A549 (cell line): ENCODE data around the gene C1QTNF12. TPM values are rescaled to one million over a fixed set of nuclear protein-coding genes. Genes with fewer than 3 reads are reported as not detected.
A peak's percentile ranks its signal among the peaks of the same experiment; 100 is the strongest.

Experiments used
- ATAC-seq, 2 experiments: fragments of 200-7000 bp in 1 of 2; fragments of >200 bp in 1 of 2; cut with Nextera tagmentation in 1 of 2; cut with Tn5 transposase in 1 of 2; 3 replicates each; pipeline versions ENCODE4 v1.8.0 to v1.9.1; 2018 to 2020; ENCODE audit warnings: mild to moderate bottlenecking in 1 of 2, moderate library complexity in 1 of 2
- CTCF ChIA-PET: fragments of 300-600 bp; sonication (Branson Sonifier 250); formaldehyde crosslinking; extraction: SDS; loops from one replicate; lab custom pipeline; 2021; ENCODE audit warnings: antibody characterized with exemption, inconsistent platforms; lab: Yijun Ruan, JAX
- POLR2A ChIA-PET: fragments of 350-600 bp; formaldehyde crosslinking; extraction: SDS; loops from one replicate; lab custom pipeline; 2021; ENCODE audit warnings: antibody characterized with exemption, inconsistent platforms; lab: Yijun Ruan, JAX
- DNase-seq, 2 experiments: peaks; one replicate each; pipeline versions ENCODE4 v3.0.0 to v3.0.0-alpha.2; 2011 to 2016; ENCODE audit warnings: low read depth in 1 of 2, low spot score in 1 of 2
- FAIRE-seq: peaks from 2 replicates; lab custom pipeline; 2011; peaks lifted over from hg19 to GRCh38; lab: Jason Lieb, UNC
- H3K27ac ChIP-seq, 2 experiments: fragments of >200 bp; sonication (Bioruptor Twin); formaldehyde crosslinking; 3 replicates each; pipeline ENCODE4 v1.5.1; 2016 to 2017
- H3K4me1 ChIP-seq: fragments of >200 bp; sonication (Bioruptor Twin); formaldehyde crosslinking; 3 replicates; pipeline ENCODE4 v1.6.1; 2016
- H3K4me2 ChIP-seq: fragments of >200 bp; sonication (Bioruptor Twin); formaldehyde crosslinking; 3 replicates; pipeline ENCODE4 v1.6.1; 2016
- H3K4me3 ChIP-seq: fragments of >200 bp; sonication (Bioruptor Twin); formaldehyde crosslinking; 3 replicates; pipeline ENCODE4 v1.5.1; 2016
- H3K9me3 ChIP-seq: fragments of >200 bp; sonication (Bioruptor Twin); formaldehyde crosslinking; 3 replicates; pipeline ENCODE4 v1.6.1; 2016
- CBX2 ChIP-seq: fragments of 200-600 bp; sonication (generic); IDR thresholded peaks from 2 replicates; pipeline ENCODE4 v1.6.1; 2016; ENCODE audit warnings: low read depth, mild to moderate bottlenecking, borderline replicate concordance
- CBX8 ChIP-seq: fragments of 200-600 bp; sonication (generic); IDR thresholded peaks from 2 replicates; pipeline ENCODE4 v1.6.1; 2016
- CEBPB ChIP-seq, 2 experiments: fragments of >200 bp in 1 of 2; sonication (Bioruptor Twin) in 1 of 2; formaldehyde crosslinking in 1 of 2; IDR thresholded peaks; 2 replicates each; pipeline ENCODE4 v1.6.1; 2012 to 2016
- CHD2 ChIP-seq: fragments of 150-350 bp; IDR thresholded peaks from 2 replicates; pipeline ENCODE4 v1.6.1; 2014; ENCODE audit warnings: low read length; ENCODE audit not compliant: partially characterized antibody
- EHF ChIP-seq: fragments of 250-450 bp; sonication (Bioruptor Pico); IDR thresholded peaks from 2 replicates; pipeline ENCODE4 v1.5.0; 2020; ENCODE audit warnings: mild to moderate bottlenecking
- ESRRA ChIP-seq: fragments of 150-350 bp; IDR thresholded peaks from 2 replicates; pipeline ENCODE4 v1.6.1; 2014; ENCODE audit warnings: mild to moderate bottlenecking, low read length, borderline replicate concordance
- GATA3 ChIP-seq: IDR thresholded peaks from 2 replicates; pipeline ENCODE4 v1.6.1; 2012; ENCODE audit warnings: borderline replicate concordance
- HOXA7 ChIP-seq: fragments of 250-450 bp; sonication (Bioruptor Pico); IDR thresholded peaks from 2 replicates; pipeline ENCODE4 v1.5.0; 2020; ENCODE audit warnings: mild to moderate bottlenecking, moderate library complexity
- NR3C1 ChIP-seq: fragments of >200 bp; sonication (Bioruptor Twin); formaldehyde crosslinking; IDR thresholded peaks from 3 replicates; pipeline ENCODE4 v1.6.1; 2017
- SREBF2 ChIP-seq: fragments of 450-650 bp; IDR thresholded peaks from 2 replicates; pipeline ENCODE4 v1.6.1; 2014; ENCODE audit warnings: mild to moderate bottlenecking, moderate library complexity
- TFCP2L1 ChIP-seq: fragments of 250-450 bp; sonication (Bioruptor Pico); IDR thresholded peaks from 2 replicates; pipeline ENCODE4 v1.5.0; 2021; ENCODE audit warnings: mild to moderate bottlenecking
- ZFP36 ChIP-seq: fragments of 450-650 bp; IDR thresholded peaks from 2 replicates; pipeline ENCODE4 v1.6.1; 2014; ENCODE audit warnings: borderline replicate concordance; ENCODE audit not compliant: partially characterized antibody
- WGBS: methylation state at CpG from one replicate; pipeline ENCODE4 v1.1.6; 2017; ENCODE audit errors: missing lambda C conversion rate; 5-methylcytosine and 5-hydroxymethylcytosine counted together
- polyA plus RNA-seq, 4 experiments: library from polyadenylated mRNA; depleted of rRNA in 3 of 4; stranded (reverse); fragments of >200 nt; fragmentation: RNase III in 1 of 4; extraction: RNeasy Plus Mini Kit Qiagen cat#74134 plus additional on column Dnase treatment in 1 of 4; gene quantifications; 2 replicates in 3 of 4; 3 replicates in 1 of 4; pipeline ENCODE4 v1.2.3, GENCODE V29; 2011 to 2017
- TF ChIP-seq, protein P1 (sequence below): fragments of 450-650 bp; IDR thresholded peaks from 2 replicates; pipeline ENCODE4 v1.6.1; 2014; ENCODE audit warnings: antibody characterized with exemption
- TF ChIP-seq, protein P2 (sequence below): fragments of >200 bp; sonication (Bioruptor Twin); formaldehyde crosslinking; IDR thresholded peaks from 3 replicates; pipeline ENCODE4 v1.6.1; 2016
- TF ChIP-seq, protein P3 (sequence below): fragments of >200 bp; sonication (Bioruptor Twin); formaldehyde crosslinking; IDR thresholded peaks from 3 replicates; pipeline ENCODE4 v1.5.1; 2016

The C1QTNF12 gene
- polyA plus RNA-seq, 2 of the 4 experiments (the other 2 are of a cell fraction) = 0.47 to 0.83 TPM

DNA sequence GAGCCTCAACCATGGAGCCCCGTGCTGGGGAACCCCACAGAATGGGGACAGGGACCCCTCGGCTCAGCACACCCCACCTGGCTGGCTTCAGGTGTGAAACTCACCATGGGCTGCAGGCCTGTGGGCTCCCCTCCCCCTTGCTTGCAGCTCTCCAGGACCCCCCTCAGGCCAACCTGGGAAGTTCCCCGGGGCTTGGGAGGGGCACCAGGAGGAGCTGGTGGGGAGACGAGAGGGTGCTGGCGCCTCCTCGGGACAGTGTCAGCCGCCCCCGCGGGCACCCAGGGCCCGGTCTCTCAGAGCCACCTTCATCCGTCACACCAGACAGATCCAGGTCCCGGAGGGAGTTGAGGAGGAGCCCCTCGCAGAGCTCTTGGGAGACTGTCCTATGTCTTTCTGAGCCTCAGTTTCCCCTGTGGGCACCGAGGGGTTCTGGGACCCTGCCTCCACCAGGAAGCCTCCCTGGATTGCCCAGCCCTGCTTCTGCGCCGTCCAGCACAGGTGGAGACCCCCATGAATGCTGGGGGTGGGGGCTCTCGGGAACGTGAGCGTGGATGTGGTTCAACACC lies 39.5 kb downstream of the C1QTNF12 start:
- no peak for ATAC-seq
- H3K4me3 ChIP-seq = no peak overlapping the region
- no peaks in the 10 kb centered on the region for H3K9me3 ChIP-seq
- no peak overlapping the region for H3K27ac ChIP-seq
- 0 out of 3 replicates have a peak, but pooled peaks cover 3% of the 10 kb centered on the region for H3K4me1 ChIP-seq
- no peak for DNase-seq
- FAIRE-seq = no peak
- CTCF ChIA-PET = interaction anchor here (0.7 to 3.0 kb wide), 2 partner anchors 20 to 85 kb away, joined by 3 to 12 read pairs; no protein-coding TSS in a partner anchor
- H3K4me2 ChIP-seq = no peak overlapping the region
- 57% methylated on average over 6 of the region's 19 CpGs for WGBS
- POLR2A ChIA-PET = no interaction called here
- TF ChIP-seq CEBPB (IDR thresholded peaks at IDR 0.05) = no peak
- TF ChIP-seq ZFP36 = peak; percentile 78

DNA sequence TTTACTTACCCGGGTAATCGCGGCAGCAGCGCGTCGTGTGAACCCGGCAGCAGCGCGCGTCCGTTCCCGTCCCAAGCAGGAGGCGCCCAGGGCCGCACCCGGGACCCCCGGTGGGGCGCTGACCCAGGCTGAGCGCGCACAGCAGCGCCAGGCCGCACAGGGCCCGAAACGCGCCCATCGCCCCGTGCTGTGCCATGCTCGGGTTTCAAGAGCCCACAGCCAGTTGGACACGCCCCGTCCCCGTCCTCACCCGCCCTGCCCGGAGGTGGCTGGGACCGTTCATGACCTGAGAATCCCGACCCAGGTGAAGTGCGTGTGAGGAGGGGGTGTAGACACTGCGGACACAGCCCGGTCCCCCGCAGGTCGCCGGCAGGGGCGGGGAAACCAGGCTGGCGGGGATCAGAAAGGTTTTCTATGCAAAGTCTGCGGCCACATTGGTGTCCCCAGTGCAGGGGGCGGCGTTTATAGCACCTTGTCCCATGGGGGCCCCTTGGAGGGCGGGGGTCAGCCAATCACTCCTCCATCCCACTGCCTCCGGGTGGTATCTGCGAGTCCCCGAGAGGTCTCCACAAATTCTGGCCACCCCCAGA lies 40.1 kb downstream of the C1QTNF12 start, which contains the start of gene TNFRSF18:
TNFRSF18 (minus strand) TSS at position 217 of the 590 bp plus-strand sequence; CDS start at position 196, 21 bp downstream.
- DNase-seq (no peak), ATAC-seq (no peak), FAIRE-seq (no peak)
- CTCF ChIA-PET = interaction anchor here (0.7 to 3.0 kb wide), 2 partner anchors 21 to 85 kb away, joined by 3 to 12 read pairs; no protein-coding TSS in a partner anchor
- 81% methylated on average over 13 of the region's 49 CpGs for WGBS
- Histone ChIP-seq H3K9me3 (no peaks in the 10 kb centered on the region), H3K4me2 (no peak within 1 kb of the TSS), H3K27ac (no peak within 1 kb of the TSS), H3K4me1 (0 out of 3 replicates have a peak, but pooled peaks cover 3% of the 10 kb centered on the region), H3K4me3 (no peak within 1 kb of the TSS)
- POLR2A ChIA-PET = no interaction called here
- TF ChIP-seq HOXA7 (no peak), CHD2 (no peak), EHF (no peak), CBX8 (no peak)
- TF ChIP-seq, protein P1, sequence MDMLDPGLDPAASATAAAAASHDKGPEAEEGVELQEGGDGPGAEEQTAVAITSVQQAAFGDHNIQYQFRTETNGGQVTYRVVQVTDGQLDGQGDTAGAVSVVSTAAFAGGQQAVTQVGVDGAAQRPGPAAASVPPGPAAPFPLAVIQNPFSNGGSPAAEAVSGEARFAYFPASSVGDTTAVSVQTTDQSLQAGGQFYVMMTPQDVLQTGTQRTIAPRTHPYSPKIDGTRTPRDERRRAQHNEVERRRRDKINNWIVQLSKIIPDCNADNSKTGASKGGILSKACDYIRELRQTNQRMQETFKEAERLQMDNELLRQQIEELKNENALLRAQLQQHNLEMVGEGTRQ = no peak

DNA sequence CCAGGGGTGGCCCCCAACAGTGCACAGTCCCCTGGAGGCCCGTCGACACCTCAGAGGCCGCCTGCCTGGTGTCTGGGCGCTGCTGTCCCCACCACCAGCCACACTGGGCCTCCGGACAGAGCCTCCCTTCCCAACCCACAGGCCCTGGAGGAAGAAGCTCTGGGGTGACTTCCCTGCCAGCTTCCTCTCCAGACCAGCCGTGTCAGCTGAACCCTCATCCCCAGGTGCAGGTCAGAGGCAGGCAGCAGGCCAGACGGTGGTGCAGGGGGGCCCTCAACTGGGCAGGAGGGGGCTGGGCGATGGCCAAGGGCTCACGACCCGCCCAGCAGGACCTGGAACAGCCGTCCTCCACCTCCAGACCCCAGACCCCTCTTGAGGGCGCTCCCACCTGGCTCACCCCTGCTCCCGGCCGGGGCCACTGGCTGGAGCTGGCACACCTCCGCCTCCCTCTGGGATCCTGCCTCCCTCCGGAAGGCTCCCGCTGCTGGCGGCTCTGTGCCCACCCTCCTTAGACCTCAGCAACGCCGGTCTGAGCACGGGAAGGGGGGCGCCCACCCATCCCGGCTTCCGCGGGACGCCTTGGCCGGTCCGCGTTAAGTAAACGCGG lies 40.6 kb downstream of the C1QTNF12 start:
- ChIA-PET POLR2A (no interaction called here), CTCF (interaction anchor here (1.2 kb wide), 1 partner anchor 12 kb away, joined by 3 read pairs; no protein-coding TSS in a partner anchor)
- Histone ChIP-seq H3K9me3 (no peaks in the 10 kb centered on the region), H3K4me2 (no peak overlapping the region), H3K4me3 (no peak overlapping the region), H3K27ac (no peak overlapping the region), H3K4me1 (peaks cover 3% of the 10 kb centered on the region; the same call in 1 of the 3 replicates)
- no peak for DNase-seq
- WGBS = 77% methylated on average over 9 of the region's 31 CpGs
- FAIRE-seq = no peak
- ATAC-seq = no peak; a peak in 1 of 6 replicates
- TF ChIP-seq, protein P2, sequence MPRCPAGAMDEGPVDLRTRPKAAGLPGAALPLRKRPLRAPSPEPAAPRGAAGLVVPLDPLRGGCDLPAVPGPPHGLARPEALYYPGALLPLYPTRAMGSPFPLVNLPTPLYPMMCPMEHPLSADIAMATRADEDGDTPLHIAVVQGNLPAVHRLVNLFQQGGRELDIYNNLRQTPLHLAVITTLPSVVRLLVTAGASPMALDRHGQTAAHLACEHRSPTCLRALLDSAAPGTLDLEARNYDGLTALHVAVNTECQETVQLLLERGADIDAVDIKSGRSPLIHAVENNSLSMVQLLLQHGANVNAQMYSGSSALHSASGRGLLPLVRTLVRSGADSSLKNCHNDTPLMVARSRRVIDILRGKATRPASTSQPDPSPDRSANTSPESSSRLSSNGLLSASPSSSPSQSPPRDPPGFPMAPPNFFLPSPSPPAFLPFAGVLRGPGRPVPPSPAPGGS = no peak
- TF ChIP-seq CBX2 (no peak), CBX8 (no peak), GATA3 (no peak), ESRRA (no peak), HOXA7 (no peak), TFCP2L1 (no peak), SREBF2 (no peak), NR3C1 (no peak), CEBPB (IDR thresholded peaks at IDR 0.05) (no peak), EHF (no peak)
- TF ChIP-seq, protein P1 = no peak
- TF ChIP-seq, protein P3, sequence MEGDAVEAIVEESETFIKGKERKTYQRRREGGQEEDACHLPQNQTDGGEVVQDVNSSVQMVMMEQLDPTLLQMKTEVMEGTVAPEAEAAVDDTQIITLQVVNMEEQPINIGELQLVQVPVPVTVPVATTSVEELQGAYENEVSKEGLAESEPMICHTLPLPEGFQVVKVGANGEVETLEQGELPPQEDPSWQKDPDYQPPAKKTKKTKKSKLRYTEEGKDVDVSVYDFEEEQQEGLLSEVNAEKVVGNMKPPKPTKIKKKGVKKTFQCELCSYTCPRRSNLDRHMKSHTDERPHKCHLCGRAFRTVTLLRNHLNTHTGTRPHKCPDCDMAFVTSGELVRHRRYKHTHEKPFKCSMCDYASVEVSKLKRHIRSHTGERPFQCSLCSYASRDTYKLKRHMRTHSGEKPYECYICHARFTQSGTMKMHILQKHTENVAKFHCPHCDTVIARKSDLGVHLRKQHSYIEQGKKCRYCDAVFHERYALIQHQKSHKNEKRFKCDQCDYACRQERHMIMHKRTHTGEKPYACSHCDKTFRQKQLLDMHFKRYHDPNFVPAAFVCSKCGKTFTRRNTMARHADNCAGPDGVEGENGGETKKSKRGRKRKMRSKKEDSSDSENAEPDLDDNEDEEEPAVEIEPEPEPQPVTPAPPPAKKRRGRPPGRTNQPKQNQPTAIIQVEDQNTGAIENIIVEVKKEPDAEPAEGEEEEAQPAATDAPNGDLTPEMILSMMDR = no peak
